Uterus (tissue), 4 donors: ENCODE data around the gene METTL18. TPM values are rescaled to one million over a fixed set of nuclear protein-coding genes. Genes with fewer than 3 reads are reported as not detected.

ENCODE experiments used
- DNase-seq, 2 donors: peaks; one replicate each; pipeline ENCODE4 v3.0.0-alpha.2; 2019 to 2020
- H3K27ac ChIP-seq, 2 donors: fragments of 200-600 bp; sonication (generic); 1 replicate in 1 of 2; 2 replicates in 1 of 2; pipeline ENCODE4 v1.5.1; 2016 to 2018
- H3K27me3 ChIP-seq, 2 donors: fragments of 200-600 bp; sonication (generic); one replicate each; pipeline ENCODE4 v1.5.1; 2018 to 2019; ENCODE audit warnings: control low read depth in 1 of 2
- H3K36me3 ChIP-seq, 2 donors: fragments of 200-600 bp; sonication (generic); one replicate each; pipeline ENCODE4 v1.5.1; 2019; ENCODE audit warnings: control low read depth in 1 of 2
- H3K4me1 ChIP-seq, 2 donors: fragments of 200-600 bp; sonication (generic); one replicate each; pipeline ENCODE4 v1.5.1; 2018 to 2019; ENCODE audit warnings: control low read depth in 1 of 2
- H3K4me3 ChIP-seq, 2 donors: fragments of 200-600 bp; sonication (generic); 1 replicate in 1 of 2; 2 replicates in 1 of 2; pipeline ENCODE4 v1.5.1; 2018 to 2019; ENCODE audit warnings: mild to moderate bottlenecking in 1 of 2
- H3K9me3 ChIP-seq, 2 donors: fragments of 200-600 bp; sonication (generic); one replicate each; pipeline ENCODE4 v1.5.1; 2019; ENCODE audit warnings: control low read depth in 1 of 2
- POLR2A ChIP-seq, 2 donors: fragments of 450-650 bp; IDR thresholded peaks; one replicate each; pipeline ENCODE4 v1.6.1; 2016; ENCODE audit warnings: antibody characterized with exemption in 2 of 2, mild to moderate bottlenecking in 1 of 2, moderate library complexity in 1 of 2
- intact Hi-C: fragments of 100-400 bp; cut with DNase I; formaldehyde crosslinking; loops from one replicate; pipeline ENCODE4 v1.15.1; 2023; ENCODE audit warnings: low total_unique reads
- total RNA-seq, 4 donors: library from RNA; depleted of rRNA in 3 of 4; stranded (reverse); fragments of >200 nt in 3 of 4; gene quantifications; one replicate each; pipeline versions ENCODE4 v1.1.0 to v1.2.4, GENCODE V29; 2014 to 2023
- TF ChIP-seq, protein P1 (sequence below), 4 experiments: fragments of 200-600 bp in 2 of 4; fragments of 450-650 bp in 2 of 4; sonication (generic) in 2 of 4; IDR thresholded peaks; one replicate each; pipeline ENCODE4 v1.5.1; 2016 to 2019; ENCODE audit warnings: antibody characterized with exemption in 4 of 4, mild to moderate bottlenecking in 2 of 4, moderate library complexity in 1 of 4
- donor health status: DM: yes; HTN: yes; CAD: no.

The METTL18 gene
- total RNA-seq, 4 donors from 2014 or later: 1.0 to 14.7 (median 10.2) TPM

DNA sequence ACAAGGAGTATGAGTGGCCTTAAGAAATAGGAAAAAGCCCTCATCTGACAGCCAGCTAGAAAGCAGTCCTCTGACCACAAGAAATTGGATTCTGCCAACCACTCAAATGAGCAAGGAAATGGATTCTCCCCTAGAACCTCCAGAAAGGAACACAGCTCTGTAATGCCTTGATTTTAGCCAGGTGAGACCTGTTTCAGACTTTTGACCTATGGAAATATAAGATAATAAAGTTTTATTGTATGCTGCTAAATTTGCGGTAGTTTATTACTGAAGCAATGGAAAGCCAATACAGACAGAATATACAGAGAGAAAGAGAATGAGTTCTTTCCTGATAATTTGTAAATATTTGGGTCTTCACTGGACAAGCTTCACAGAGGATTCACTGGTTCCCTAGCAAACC is 32.0 kb downstream of the METTL18 start:
- H3K27ac ChIP-seq: no peak overlapping the region
- no peak for DNase-seq
- H3K4me3 ChIP-seq: no peak overlapping the region
- no peaks in the 10 kb centered on the region for H3K9me3 ChIP-seq
- no peaks in the 10 kb centered on the region for H3K27me3 ChIP-seq
- intact Hi-C loops: no loop called here
- no peaks in the 10 kb centered on the region for H3K36me3 ChIP-seq
- no peak for TF ChIP-seq POLR2A (IDR thresholded peaks at IDR 0.05)
- TF ChIP-seq, protein P1, sequence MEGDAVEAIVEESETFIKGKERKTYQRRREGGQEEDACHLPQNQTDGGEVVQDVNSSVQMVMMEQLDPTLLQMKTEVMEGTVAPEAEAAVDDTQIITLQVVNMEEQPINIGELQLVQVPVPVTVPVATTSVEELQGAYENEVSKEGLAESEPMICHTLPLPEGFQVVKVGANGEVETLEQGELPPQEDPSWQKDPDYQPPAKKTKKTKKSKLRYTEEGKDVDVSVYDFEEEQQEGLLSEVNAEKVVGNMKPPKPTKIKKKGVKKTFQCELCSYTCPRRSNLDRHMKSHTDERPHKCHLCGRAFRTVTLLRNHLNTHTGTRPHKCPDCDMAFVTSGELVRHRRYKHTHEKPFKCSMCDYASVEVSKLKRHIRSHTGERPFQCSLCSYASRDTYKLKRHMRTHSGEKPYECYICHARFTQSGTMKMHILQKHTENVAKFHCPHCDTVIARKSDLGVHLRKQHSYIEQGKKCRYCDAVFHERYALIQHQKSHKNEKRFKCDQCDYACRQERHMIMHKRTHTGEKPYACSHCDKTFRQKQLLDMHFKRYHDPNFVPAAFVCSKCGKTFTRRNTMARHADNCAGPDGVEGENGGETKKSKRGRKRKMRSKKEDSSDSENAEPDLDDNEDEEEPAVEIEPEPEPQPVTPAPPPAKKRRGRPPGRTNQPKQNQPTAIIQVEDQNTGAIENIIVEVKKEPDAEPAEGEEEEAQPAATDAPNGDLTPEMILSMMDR (IDR thresholded peaks at IDR 0.05): no peak
- H3K4me1 ChIP-seq: no peaks in the 10 kb centered on the region

DNA sequence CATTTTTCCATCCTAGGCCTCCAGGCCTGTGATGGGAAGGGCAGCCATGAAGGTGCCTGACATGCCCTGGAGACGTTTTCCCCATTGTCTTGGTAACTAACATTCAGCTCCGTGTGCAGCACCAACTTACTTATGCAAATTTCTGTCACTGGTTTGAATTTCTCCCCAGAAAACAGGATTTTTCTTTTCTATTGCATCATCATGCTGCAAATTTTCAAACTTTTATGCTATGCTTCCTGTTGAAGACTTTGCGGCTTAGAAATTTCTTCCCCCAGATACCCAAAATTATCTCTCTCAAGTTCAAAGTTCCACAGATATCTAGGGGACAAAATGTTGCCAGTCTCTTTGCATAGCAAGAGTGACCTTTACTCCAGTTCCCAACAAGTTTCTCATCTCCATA is 35.7 kb downstream of the METTL18 start:
- intact Hi-C loops: no loop called here
- TF ChIP-seq POLR2A (IDR thresholded peaks at IDR 0.05): no peak
- TF ChIP-seq, protein P1 (IDR thresholded peaks at IDR 0.05): no peak

DNA sequence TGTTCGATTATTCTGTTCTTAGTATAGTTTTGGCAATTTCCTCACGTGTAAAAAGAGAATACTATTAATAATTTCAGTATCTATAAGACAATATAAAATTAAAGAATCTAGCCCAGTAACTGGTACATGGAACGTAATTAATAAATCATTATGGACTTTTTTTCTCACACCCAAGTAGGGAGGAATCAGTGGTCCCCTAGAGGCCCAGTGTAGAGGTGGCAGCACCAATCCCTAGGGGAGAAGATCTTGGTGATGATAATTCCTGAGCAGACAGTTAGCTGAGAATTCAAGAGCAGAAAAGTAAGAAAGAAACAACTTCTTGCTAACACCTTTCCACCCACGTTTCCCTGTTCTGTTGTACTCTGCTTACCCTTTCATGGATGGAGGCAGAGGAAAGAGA is 41.2 kb downstream of the METTL18 start:
- Histone ChIP-seq H3K9me3 (no peaks in the 10 kb centered on the region), H3K36me3 (no peaks in the 10 kb centered on the region), H3K4me3 (no peak overlapping the region), H3K27me3 (no peaks in the 10 kb centered on the region), H3K4me1 (no peaks in the 10 kb centered on the region), H3K27ac (no peak overlapping the region)
- TF ChIP-seq, protein P1 (IDR thresholded peaks at IDR 0.05): no peak
- TF ChIP-seq POLR2A (IDR thresholded peaks at IDR 0.05): no peak
- intact Hi-C loops: no loop called here
- DNase-seq: no peak

More for the DNA sequence above, 35.7 kb downstream of the METTL18 start:
- no peaks in the 10 kb centered on the region for H3K36me3 ChIP-seq
- no peaks in the 10 kb centered on the region for H3K4me1 ChIP-seq
- H3K9me3 ChIP-seq: no peaks in the 10 kb centered on the region
- no peak overlapping the region for H3K27ac ChIP-seq
- H3K4me3 ChIP-seq: no peak overlapping the region
- H3K27me3 ChIP-seq: no peaks in the 10 kb centered on the region
- no peak for DNase-seq

DNA sequence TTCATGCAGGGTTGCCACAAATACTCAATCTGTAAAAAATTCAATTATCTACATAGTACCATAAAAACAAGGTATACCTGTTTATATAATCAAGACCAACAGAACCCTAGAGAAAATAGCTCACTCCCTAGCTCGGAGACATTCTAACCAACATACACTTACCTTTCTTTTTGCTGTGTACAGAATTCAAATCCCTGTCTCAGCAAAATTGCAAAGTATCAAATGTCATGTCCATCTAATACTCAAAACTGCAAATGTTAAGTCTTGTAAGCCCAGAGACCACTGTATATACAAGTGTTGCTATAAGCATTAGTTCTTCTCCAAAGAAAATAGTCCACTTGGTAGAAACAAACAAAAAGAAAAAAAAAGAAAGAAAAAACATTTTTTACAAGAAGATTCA is 44.7 kb downstream of the METTL18 start:
- no peak for DNase-seq
- Histone ChIP-seq H3K27me3 (no peaks in the 10 kb centered on the region), H3K36me3 (no peaks in the 10 kb centered on the region), H3K4me3 (no peak overlapping the region), H3K9me3 (no peaks in the 10 kb centered on the region), H3K4me1 (no peaks in the 10 kb centered on the region), H3K27ac (no peak overlapping the region)
- TF ChIP-seq POLR2A (IDR thresholded peaks at IDR 0.05): no peak
- TF ChIP-seq, protein P1 (IDR thresholded peaks at IDR 0.05): no peak
- intact Hi-C loops: no loop called here

DNA sequence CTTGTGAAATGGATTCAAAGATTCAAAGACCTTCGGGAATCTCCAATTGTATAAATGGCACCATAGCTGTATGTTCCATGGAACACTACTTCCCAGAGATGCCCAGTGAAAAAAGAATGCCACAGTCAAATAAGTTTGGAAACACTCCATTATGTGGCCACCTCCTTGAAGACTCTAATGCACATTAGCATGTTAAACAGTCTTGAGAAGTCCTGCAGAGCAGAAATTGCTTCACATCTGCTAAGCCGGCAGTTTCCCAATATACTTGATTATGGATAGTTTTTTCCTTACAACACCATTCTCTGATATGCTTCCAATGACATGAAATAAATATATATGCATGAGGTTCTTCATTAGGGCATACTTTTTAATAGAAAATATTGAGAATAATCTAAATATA is 48.2 kb downstream of the METTL18 start:
- no peak for DNase-seq
- H3K36me3 ChIP-seq: no peaks in the 10 kb centered on the region
- no peak for TF ChIP-seq POLR2A (IDR thresholded peaks at IDR 0.05)
- TF ChIP-seq, protein P1 (IDR thresholded peaks at IDR 0.05): no peak
- intact Hi-C loops: no loop called here
- H3K27ac ChIP-seq: no peak overlapping the region
- no peak overlapping the region for H3K4me3 ChIP-seq
- H3K4me1 ChIP-seq: no peaks in the 10 kb centered on the region
- no peaks in the 10 kb centered on the region for H3K27me3 ChIP-seq
- H3K9me3 ChIP-seq: no peaks in the 10 kb centered on the region
